HEK293 (cell line): ENCODE data around the gene METTL25B.

Experiments
- ATF2 ChIP-seq: fragments of 450-650 bp; formaldehyde crosslinking; IDR thresholded peaks from 2 replicates; pipeline ENCODE4 v1.5.1; 2016; ENCODE audit warnings: missing biosample characterization, missing genetic modification characterization, low read depth
- GLI4 ChIP-seq: fragments of 450-650 bp; formaldehyde crosslinking; IDR thresholded peaks from 2 replicates; pipeline ENCODE4 v1.5.1; 2016; ENCODE audit warnings: missing biosample characterization, missing genetic modification characterization
- KLF1 ChIP-seq: fragments of 450-650 bp; formaldehyde crosslinking; IDR thresholded peaks from 2 replicates; pipeline ENCODE4 v1.5.1; 2016; ENCODE audit warnings: missing biosample characterization, missing genetic modification characterization
- KLF16 ChIP-seq: fragments of 450-650 bp; formaldehyde crosslinking; IDR thresholded peaks from 2 replicates; pipeline ENCODE4 v1.5.1; 2017; ENCODE audit warnings: missing biosample characterization, missing genetic modification characterization
- KLF9 ChIP-seq: fragments of 450-650 bp; formaldehyde crosslinking; IDR thresholded peaks from 2 replicates; pipeline ENCODE4 v1.5.1; 2016; ENCODE audit warnings: missing biosample characterization, missing genetic modification characterization, low read depth
- REST ChIP-seq: fragments of 450-650 bp; formaldehyde crosslinking; IDR thresholded peaks from 2 replicates; pipeline ENCODE4 v1.5.1; 2016; ENCODE audit warnings: missing biosample characterization, missing genetic modification characterization
- SCRT2 ChIP-seq: fragments of 450-650 bp; formaldehyde crosslinking; IDR thresholded peaks from 2 replicates; pipeline ENCODE4 v1.5.1; 2016; ENCODE audit warnings: missing biosample characterization, missing genetic modification characterization
- SP3 ChIP-seq: fragments of 450-650 bp; formaldehyde crosslinking; IDR thresholded peaks from 2 replicates; pipeline ENCODE4 v1.5.1; 2016; ENCODE audit warnings: missing biosample characterization, missing genetic modification characterization
- SP7 ChIP-seq: fragments of 450-650 bp; formaldehyde crosslinking; IDR thresholded peaks from 2 replicates; pipeline ENCODE4 v1.5.1; 2016; ENCODE audit warnings: missing biosample characterization, missing genetic modification characterization
- TRIM28 ChIP-seq: IDR thresholded peaks from 2 replicates; pipeline ENCODE4 v1.6.1; 2011; ENCODE audit warnings: low read length, control low read depth, borderline replicate concordance
- ZBTB17 ChIP-seq: fragments of 450-650 bp; formaldehyde crosslinking; IDR thresholded peaks from 2 replicates; pipeline ENCODE4 v1.5.1; 2016; ENCODE audit warnings: missing biosample characterization, missing genetic modification characterization
- ZBTB7A ChIP-seq: fragments of 450-650 bp; formaldehyde crosslinking; IDR thresholded peaks from 2 replicates; pipeline ENCODE4 v1.5.1; 2016; ENCODE audit warnings: low read depth, missing biosample characterization, missing genetic modification characterization
- ZEB2 ChIP-seq: fragments of 450-650 bp; formaldehyde crosslinking; IDR thresholded peaks from 2 replicates; pipeline ENCODE4 v1.5.1; 2016; ENCODE audit warnings: missing biosample characterization, missing genetic modification characterization
- ZFHX2 ChIP-seq: fragments of 450-650 bp; formaldehyde crosslinking; conservative IDR thresholded peaks from 2 replicates; pipeline ENCODE4 v1.5.1; 2016; ENCODE audit warnings: missing biosample characterization, missing genetic modification characterization
- ZFP41 ChIP-seq: fragments of 450-650 bp; formaldehyde crosslinking; IDR thresholded peaks from 2 replicates; pipeline ENCODE4 v1.5.1; 2016; ENCODE audit warnings: missing biosample characterization, missing genetic modification characterization, borderline replicate concordance
- ZIC2 ChIP-seq: fragments of 450-650 bp; formaldehyde crosslinking; IDR thresholded peaks from 2 replicates; pipeline ENCODE4 v1.5.1; 2016; ENCODE audit warnings: missing biosample characterization, missing genetic modification characterization
- ZNF2 ChIP-seq: fragments of 450-650 bp; formaldehyde crosslinking; IDR thresholded peaks from 2 replicates; pipeline ENCODE4 v1.5.1; 2016; ENCODE audit warnings: missing biosample characterization, missing genetic modification characterization
- ZNF391 ChIP-seq: fragments of 450-650 bp; formaldehyde crosslinking; IDR thresholded peaks from 2 replicates; pipeline ENCODE4 v1.5.1; 2016; ENCODE audit warnings: low read depth, missing biosample characterization, missing genetic modification characterization, borderline replicate concordance
- ZNF394 ChIP-seq: fragments of 450-650 bp; formaldehyde crosslinking; IDR thresholded peaks from 2 replicates; pipeline ENCODE4 v1.5.1; 2016; ENCODE audit warnings: missing biosample characterization, missing genetic modification characterization, mild to moderate bottlenecking, moderate library complexity, borderline replicate concordance
- ZNF513 ChIP-seq: fragments of 450-650 bp; IDR thresholded peaks from 2 replicates; pipeline ENCODE4 v1.5.1; 2018; ENCODE audit warnings: missing biosample characterization, missing genetic modification characterization
- ZNF518A ChIP-seq: fragments of 450-650 bp; formaldehyde crosslinking; conservative IDR thresholded peaks from 2 replicates; pipeline ENCODE4 v1.5.1; 2016; ENCODE audit warnings: low read depth, missing biosample characterization, missing genetic modification characterization
- ZNF555 ChIP-seq: fragments of 450-650 bp; formaldehyde crosslinking; conservative IDR thresholded peaks from 2 replicates; pipeline ENCODE4 v1.5.1; 2017; ENCODE audit warnings: missing biosample characterization, mild to moderate bottlenecking, missing genetic modification characterization, inconsistent platforms
- ZNF561 ChIP-seq: fragments of 450-650 bp; IDR thresholded peaks from 2 replicates; pipeline ENCODE4 v1.5.1; 2018; ENCODE audit warnings: missing biosample characterization, missing genetic modification characterization, borderline replicate concordance
- ZNF580 ChIP-seq: fragments of 450-650 bp; formaldehyde crosslinking; IDR thresholded peaks from 2 replicates; pipeline ENCODE4 v1.5.1; 2016; ENCODE audit warnings: missing biosample characterization, missing genetic modification characterization
- ZNF629 ChIP-seq: fragments of 450-650 bp; formaldehyde crosslinking; IDR thresholded peaks from 2 replicates; pipeline ENCODE4 v1.5.1; 2017; ENCODE audit warnings: missing biosample characterization, missing genetic modification characterization
- ZNF792 ChIP-seq: fragments of 450-650 bp; formaldehyde crosslinking; IDR thresholded peaks from 2 replicates; pipeline ENCODE4 v1.5.1; 2016; ENCODE audit warnings: missing biosample characterization, missing genetic modification characterization

Gene METTL25B

GRCh38 chr1:156728599-156729462 lies 562 bp downstream of the METTL25B start, which contains the start of gene ISG20L2 (continued):
- TF ChIP-seq ZNF518A (tag by site-specific recombination): 0 out of 2 replicates have a peak, but pooled peaks have one; percentile 25
- 0 out of 2 replicates have a peak, but pooled peaks have one; percentile 63 for TF ChIP-seq TRIM28
- peak; percentile 17; the same call in 1 of the 2 replicates for TF ChIP-seq KLF16 (tag by site-specific recombination)
- peak; percentile 91 for TF ChIP-seq SP3 (tag by site-specific recombination)
- TF ChIP-seq ZNF792 (tag by site-specific recombination): no peak
- peak; percentile 26; the same call in 1 of the 2 replicates for TF ChIP-seq KLF9 (tag by site-specific recombination)
- no peak for TF ChIP-seq ZNF555
- no peak for TF ChIP-seq ZNF513 (tag by site-specific recombination)
- peak; percentile 74 for TF ChIP-seq KLF1 (tag by site-specific recombination)
- TF ChIP-seq ZIC2 (tag by site-specific recombination): peak; percentile 46; the same call in 1 of the 2 replicates
- TF ChIP-seq ZBTB7A: peak; percentile 65; the same call in 1 of the 2 replicates
- TF ChIP-seq ZNF580 (tag by site-specific recombination): peak; percentile 55
- TF ChIP-seq ZNF394 (tag by site-specific recombination): peak; percentile 50; the same call in 1 of the 2 replicates
- TF ChIP-seq ZBTB17 (tag by site-specific recombination): peak; percentile 81
- TF ChIP-seq SCRT2 (tag by site-specific recombination): 0 out of 2 replicates have a peak, but pooled peaks have one; percentile 41
- 0 out of 2 replicates have a peak, but pooled peaks have one; percentile 65 for TF ChIP-seq ZNF2 (tag by site-specific recombination)
- peak; percentile 73 for TF ChIP-seq ZFHX2 (tag by site-specific recombination)
- peak; percentile 100 for TF ChIP-seq ZNF629 (tag by site-specific recombination)
- TF ChIP-seq ATF2 (tag by site-specific recombination): peak; percentile 67
- TF ChIP-seq SP7 (tag by site-specific recombination): peak; percentile 61
- no peak for TF ChIP-seq GLI4 (tag by site-specific recombination)
- peak; percentile 48; the same call in 1 of the 2 replicates for TF ChIP-seq ZEB2 (tag by site-specific recombination)
- no peak for TF ChIP-seq ZFP41 (tag by site-specific recombination)
- TF ChIP-seq REST (tag by site-specific recombination): no peak; the same call in 1 of the 2 replicates
- peak; percentile 78; the same call in 1 of the 2 replicates for TF ChIP-seq ZNF391 (tag by site-specific recombination)
- peak; percentile 55; the same call in 1 of the 2 replicates for TF ChIP-seq ZNF561 (tag by site-specific recombination)
